ENCODE measurements around the gene PSD4.

Gene PSD4

DNA sequence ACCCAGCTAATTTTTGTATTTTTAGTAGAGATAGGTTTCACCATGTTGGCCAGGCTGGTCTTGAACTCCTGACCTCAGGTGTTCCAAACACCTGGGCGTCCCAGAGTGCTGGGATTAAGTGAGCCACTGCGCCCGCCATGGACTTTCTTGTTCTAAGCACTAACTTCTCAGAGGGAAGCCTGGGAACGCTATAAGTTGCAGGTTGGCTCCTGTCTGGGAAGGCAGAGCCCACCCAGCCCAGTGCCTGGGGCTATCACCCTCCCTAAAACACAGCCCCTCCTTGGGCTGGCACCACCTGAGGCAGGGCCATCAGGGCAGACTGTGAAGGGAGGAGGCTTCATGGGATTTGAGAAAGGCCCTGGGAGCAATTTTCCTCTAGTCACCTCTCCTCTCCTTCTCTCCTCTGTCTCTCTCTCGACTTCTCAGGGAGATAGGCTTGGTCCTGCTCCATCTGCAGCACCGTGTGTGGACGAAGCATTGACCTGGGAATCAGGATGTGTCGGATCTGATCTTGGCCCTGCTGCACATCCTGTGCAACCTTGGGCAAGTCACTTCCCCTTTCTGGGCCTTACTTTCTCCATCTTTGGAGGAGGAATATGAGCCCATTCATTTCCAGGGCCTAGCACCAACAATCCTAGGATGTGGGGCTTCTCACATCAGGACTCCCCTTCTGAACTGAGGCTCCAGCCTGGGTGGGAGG is 10.9 kb downstream of the PSD4 start:
- no peak for DNase-seq (ENCODE audit: low read depth)

DNA sequence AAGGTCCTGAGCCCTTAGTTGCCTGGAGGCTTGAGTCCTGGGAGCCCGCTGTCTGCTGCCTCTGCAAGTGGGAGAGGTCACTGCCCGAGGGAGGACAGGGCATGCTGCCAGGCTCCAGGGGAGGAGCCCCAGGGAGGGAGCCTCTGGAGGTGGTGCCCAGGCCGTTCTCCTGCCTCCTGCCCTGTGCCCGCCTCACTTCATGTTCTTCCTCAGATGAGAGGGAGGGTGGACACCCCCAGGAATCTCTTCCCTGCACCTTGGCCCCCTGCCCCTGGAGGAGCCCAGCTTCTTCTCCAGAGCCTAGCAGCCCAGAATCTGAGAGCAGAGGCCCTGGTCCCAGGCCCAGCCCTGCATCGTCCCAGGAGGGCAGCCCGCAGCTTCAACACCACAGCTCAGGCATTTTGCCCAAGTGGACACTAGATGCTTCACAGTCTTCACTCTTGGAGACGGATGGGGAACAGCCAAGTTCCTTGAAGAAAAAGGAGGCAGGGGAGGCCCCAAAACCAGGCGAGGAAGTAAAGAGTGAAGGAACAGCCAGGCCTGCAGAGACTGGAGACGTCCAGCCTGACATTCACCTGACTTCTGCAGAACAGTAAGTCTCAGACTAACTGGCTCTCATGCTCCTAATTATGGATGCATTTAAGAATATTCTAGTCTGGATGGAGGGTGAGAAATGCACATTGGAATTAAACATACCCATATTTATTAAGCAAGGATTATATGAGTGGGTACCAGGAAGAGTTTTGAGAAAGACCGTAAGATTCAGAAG is 12.1 kb downstream of the PSD4 start:
- DNase-seq (ENCODE audit: low read depth): no peak

DNA sequence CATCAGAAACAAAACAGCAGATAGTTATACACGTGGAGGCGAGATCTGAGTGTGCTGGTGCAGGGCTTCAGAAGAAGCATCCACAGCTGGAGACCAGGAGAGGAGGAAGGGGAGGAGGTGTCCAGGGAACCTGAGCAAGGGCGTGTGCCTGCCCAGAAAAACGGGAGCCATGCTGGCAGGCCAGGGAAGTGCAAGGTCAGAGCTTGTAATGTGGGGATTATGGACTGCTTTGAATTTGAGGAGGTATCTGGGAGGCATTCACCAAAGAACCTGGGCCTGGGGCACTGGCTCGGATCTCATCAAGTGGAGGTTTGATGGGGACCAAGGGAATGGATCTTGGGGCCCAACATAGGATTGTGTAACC is 12.6 kb downstream of the PSD4 start:
- DNase-seq (ENCODE audit: low read depth): no peak

DNA sequence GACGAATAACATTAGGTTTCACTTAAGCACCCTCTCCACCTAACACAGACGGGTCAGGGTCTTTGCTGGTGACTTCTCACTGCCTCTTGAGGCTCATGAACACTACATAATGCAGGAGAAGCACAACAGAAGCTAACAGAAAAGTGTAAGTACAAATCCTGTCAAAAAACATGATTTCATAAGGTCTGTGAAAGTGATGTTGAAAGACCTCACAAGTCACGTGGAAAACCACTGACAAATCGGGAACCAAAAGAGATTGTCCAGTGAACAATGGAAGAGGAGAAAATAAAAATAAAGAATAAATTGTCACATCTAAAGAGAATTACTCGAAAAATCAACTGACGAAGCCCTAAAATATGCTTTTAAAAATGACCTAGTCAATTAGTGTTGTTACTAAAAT is 14.0 kb downstream of the PSD4 start:
- DNase-seq (ENCODE audit: low read depth): no peak

DNA sequence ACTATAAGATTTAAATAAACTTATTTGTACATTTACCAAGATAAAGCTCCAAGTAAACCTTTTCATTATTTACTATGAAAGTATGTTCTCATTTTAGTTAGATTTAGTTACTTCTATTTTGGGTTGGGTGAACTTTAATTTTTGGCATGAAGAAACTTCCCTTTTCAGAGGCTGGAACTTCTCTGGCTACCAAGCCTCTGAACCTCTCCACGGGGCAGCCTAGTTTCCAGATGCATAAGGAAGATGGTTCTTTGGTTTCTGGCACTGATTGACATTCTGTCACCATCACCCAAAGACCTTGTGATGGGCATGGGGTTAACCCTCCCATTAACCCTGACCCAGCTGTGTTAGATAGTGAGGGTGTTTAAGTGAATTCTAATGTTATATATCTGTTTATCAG is 17.1 kb downstream of the PSD4 start:
- no peak for DNase-seq (ENCODE audit: low read depth)

DNA sequence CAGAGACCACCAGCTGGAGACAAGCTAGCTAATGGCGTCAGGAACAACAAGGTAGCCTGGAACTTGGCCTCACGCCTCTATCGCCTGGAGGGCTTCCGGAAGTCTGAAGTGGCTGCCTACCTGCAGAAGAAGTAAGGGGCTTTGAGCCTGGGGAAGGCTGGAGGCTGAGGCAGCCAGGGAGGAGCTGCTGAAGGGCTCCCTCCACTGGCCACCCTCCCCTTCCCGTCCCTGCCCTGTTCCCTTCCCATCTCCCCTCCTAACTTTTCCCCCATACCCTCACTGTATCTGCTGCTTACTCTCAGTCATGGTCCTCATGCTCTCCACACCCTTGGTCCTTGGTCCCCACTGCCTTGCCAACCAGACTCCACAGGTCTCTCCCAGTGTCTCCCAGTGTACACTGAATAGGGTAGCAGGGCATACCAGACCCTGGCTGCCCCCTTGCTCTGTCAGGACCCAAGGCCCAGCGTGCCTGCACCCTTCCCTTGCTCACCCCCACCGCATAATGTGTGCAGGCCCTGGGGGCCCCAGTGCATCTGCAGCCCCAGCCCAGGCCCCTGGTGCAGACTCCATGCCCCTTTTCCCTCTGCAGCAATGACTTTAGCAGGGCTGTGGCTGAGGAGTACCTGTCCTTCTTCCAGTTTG is 18.8 kb downstream of the PSD4 start:
- no peak for DNase-seq (ENCODE audit: low read depth)

DNA sequence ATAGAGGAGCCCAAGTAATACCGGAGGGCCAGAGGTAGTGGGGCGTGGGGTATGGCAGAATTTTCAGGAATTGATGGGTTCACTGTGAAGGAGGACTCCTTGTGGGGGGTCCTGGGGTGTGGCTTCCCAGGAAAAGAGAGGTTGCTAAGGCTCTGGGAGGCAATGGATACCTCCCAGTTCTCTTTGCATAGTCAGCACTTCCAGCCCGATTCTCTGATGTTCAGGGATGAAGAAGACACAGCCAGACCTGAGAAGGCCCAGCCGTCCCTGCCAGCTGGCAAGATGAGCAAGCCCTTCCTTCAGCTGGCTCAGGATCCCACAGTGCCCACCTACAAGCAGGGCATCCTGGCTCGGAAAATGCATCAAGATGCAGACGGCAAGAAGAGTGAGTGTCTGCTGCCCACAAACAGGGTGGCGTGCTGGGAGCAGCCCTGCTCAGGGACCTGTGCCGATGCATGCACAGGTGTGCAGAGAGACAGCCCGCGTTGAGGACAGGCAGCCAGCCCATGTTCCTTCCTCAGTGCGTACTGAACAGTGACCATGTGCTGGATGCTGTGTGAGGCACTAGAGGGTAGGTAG is 22.2 kb downstream of the PSD4 start:
- no peak for DNase-seq (ENCODE audit: low read depth)

DNA sequence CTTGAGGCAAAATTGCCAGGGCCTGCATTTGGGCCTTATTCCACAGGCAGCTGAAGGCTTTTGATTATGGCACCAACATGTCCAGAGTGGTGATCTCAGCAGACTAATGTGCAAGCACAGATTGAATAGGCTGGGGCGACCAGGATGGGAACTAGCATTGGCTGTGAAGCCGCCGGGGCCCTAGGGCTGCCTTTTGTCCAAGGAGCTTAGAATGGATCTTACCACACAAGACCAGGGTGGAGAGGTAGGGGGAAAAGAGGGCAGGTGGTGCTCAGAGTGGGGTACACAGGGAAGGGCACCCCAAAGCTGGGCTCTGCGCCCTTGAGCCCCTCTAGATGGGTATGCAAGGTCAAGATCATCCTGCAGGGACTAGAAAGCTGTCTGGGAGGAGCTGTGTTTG is 23.1 kb downstream of the PSD4 start:
- no peak for DNase-seq (ENCODE audit: low read depth)

DNA sequence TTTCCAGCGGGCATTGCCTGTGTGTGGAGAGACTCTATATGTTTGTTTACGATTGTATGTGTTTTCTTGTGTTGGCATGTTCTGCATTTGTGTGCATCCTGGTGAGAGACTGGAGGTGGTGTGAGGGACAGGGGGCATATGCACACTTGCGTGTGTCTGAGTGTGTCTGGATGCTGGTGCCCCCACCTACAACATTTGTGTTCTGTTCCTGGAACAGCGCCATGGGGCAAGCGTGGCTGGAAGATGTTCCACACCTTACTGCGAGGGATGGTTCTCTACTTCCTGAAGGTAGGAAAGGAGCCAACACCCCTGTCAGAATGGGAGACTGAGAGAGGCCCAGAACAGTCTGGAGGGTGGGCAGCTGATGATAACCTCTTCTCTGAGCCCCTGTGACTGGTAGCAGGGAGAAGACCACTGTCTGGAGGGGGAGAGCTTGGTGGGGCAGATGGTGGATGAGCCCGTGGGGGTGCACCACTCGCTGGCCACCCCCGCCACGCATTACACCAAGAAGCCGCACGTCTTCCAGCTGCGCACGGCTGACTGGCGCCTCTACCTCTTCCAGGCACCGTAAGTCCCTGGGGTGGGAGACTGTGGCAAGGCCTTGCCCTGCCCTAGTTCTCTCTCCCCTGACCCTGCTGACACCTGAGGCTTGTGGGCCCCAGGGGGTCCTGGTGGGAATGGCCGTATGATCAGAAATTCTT is 23.7 kb downstream of the PSD4 start:
- no peak for DNase-seq (ENCODE audit: low read depth)

DNA sequence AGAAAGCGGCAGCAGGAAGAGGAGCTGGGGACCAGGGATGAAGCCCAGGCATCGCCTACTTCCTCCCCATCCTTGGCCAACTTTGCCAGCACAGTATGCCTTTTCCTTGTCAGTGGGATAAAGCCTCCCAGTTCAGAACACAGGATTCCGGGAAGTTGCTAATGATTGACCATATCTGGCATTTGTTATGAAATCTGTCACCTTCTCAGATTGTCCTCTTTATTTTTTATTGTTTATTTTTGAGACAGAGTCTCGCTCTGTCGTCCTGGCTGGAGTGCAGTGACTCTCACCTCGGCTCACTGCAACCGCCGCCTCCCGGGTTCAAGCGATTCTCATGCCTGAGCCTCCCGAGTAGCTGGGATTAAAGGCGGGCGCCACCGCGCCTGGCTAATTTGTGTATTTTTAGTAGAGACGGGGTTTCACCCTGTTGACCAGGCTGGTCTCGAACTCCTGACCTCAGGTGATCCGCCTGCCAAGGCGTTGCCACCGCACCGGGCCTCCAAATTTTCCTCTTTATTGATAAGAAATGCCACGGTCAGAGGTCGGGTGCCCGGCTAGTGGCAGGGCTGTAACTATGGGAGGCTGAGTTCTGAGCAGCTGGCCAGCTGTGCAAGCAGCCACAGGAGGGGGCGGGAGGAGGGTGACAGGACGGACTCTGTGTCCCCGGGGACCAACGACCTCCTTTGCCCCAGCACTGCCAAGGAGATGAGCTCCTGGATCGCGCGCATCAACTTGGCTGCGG is 24.4 kb downstream of the PSD4 start:
- DNase-seq (ENCODE audit: low read depth): no peak

DNA sequence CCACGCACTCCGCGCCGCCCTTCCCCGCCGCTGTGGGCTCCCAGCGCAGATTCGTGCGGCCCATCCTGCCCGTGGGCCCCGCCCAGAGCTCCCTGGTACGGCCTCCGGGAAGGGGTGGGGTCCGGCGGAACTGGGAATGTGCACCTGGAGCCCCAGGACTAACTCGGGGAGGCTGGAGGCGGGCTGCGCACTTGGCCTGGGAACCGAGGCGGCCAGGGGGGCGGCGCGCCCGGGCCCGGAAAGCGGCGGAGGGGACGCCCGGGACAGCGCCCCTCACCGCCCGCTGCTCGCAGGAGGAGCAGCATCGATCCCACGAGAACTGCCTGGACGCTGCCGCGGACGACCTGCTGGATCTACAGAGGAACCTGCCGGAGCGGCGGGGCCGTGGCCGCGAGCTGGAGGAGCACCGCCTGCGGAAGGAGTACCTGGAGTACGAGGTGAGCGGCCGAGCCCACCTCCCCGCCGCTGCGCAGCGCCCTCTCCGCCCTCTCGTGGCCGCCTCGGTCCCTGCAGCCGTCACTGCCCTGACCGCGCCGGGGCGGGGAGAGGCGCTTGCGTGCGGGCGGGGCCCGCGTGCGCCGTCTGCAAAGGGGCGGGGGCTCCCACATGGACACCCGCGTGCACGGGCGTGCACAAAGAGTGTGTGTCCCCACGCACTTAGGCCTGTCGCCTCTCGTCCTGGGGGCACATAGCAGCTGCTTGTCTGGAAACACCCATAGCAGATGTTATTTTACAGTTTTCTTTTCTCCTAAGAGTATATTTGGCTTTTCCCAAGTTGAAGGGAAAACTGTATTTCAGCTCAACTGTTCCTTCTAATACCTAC is 25.2 kb downstream of the PSD4 start:
- peak; percentile 86 for DNase-seq (ENCODE audit: low read depth)

DNA sequence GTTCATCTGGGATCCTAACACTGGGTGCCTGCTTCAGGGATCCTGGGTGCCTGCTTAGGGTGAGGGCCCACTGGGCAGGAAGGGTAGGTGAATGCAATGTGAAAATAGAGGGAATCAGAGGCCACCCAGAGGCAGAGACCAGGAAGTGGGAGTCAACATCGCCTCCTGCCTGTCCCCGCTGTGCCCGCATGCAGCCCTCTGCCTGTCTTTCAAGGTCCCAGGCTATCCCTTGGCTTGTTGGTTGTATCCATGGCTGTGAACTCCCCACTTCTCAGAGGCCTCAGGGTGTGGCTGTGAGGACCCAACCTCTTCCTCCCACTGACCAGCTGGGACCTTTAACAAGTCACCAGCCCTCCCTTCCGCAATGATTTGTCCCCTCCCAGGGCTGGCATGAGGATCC is 26.5 kb downstream of the PSD4 start:
- no peak for DNase-seq (ENCODE audit: low read depth)

DNA sequence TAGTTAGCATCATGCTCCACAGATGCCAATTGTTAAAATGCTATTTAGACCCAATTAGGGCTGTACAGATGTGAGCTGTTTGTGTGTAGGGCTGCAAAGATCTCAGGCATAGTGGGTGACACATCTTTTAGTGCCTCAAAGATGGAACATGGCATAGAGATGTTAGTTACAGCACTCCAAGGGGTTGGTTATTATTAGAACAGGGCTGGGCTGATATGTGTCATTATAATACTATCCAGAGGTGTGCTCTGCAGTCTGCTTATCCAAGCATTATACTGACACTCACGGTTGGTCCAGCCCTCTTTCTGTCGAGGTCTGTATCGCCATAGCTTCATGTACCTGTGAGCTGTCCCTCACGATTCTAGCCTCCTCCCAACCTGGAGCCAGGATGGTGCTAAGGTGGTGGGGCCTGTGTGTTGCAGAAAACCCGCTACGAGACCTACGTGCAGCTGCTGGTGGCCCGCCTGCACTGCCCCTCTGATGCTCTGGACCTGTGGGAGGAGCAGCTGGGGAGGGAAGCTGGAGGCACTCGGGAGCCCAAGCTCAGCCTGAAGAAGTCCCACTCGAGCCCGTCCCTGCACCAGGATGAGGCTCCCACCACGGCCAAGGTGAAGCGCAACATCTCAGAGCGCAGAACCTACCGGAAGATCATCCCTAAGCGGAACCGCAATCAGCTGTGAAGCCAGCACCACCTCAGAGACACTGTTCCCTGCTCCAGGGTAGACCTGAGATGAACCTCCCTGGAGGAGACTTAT is 27.1 kb downstream of the PSD4 start:
- no peak for DNase-seq (ENCODE audit: low read depth)

DNA sequence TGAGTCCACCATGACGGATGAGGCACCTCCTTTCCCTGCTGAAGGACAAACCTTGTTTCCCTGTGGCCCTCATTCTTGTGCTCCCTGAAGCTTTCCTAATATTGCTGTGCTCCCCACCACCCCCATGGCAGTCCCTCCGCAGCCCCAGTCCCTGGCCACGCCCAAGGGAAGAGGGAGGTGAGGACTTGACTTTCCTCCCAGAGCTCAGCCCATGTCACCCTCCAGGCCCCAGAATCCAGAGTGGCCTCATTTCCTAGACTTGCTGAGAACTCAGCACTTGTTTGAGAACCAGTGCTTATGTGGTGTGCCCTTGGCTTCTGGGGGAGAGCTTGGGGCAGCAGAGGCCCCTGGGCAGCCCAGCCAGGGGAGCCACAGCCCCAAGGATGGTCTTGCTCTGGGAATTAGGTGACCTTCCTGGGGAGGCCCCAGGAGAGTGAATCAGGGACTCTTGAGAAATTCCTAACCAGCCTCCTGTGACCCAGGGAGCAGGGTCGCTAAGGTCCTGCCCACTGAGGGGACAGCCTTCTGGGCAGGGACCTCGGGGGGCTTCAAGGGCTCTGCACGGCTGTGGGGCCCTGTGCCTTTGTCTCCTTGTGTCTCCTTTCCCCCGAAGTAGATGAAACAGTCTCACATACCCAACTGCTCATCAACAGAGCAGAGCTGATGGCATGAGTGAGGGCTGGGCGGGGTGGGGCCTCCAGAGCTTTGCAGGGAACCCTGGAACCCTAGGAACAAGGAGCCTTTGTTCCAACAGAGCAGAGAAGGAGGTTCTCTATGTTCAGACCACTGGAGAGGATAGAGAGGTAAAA is 27.9 kb downstream of the PSD4 start:
- no peak for DNase-seq (ENCODE audit: low read depth)

DNA sequence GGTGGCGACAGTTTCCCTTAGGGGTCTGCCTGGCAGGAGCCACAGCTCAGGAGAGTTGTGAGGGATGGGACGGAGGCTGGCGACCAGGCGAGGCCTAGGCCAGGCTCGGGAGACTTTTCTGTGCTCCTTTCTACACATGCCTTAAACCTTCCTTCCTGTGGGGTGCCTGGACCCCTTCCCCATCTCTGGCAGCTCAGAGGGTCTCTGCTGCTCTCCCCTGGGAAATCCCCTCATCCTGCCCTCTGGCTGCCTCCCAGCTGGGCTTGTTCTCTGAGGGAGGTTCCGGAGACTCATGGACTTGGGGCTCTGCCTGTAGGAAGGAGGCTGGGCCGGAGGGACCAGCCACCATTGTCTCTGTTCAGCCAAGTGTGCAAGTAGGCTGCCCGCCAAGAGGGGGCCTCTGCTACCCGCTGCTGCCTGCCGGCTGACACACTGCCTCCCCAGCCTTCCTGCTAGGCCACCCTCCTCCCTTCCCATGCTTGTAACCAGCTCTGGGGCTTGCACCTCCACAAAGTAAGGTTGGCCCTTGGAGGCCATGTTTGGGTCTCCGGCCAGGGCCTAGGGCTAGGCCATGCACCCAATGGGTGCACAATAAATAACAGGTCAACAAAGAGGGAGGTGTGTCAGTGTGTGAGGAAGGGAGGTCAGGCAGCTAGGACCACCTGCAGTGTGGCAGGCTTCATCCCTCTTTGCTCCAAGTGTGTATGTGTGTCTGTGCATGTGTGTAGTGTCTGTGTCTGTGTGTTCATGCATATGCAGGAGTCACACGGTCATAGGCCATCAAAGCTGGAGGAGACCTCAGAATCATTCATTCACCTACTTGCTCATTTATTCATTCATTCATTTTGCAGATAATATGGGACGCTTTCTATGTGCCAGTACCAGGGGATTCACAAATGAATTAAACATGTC is 28.8 kb downstream of the PSD4 start:
- no peak for DNase-seq (ENCODE audit: low read depth)

DNA sequence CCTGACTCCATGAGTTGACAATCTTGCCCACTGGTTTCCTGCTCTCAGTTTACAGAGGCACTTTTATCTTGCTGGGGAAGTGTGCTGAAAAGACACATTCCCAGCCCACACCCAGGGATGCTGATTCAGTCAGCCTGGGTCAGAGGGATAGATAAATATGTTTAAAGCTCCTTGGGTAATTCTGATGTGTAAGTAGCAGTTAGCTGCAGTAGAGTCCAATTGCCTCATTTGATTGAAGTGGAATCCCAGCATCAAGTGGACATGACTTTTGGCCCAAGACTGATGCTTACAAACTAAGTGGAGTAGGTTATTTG is 29.4 kb downstream of the PSD4 start:
- DNase-seq (ENCODE audit: low read depth): no peak

DNA sequence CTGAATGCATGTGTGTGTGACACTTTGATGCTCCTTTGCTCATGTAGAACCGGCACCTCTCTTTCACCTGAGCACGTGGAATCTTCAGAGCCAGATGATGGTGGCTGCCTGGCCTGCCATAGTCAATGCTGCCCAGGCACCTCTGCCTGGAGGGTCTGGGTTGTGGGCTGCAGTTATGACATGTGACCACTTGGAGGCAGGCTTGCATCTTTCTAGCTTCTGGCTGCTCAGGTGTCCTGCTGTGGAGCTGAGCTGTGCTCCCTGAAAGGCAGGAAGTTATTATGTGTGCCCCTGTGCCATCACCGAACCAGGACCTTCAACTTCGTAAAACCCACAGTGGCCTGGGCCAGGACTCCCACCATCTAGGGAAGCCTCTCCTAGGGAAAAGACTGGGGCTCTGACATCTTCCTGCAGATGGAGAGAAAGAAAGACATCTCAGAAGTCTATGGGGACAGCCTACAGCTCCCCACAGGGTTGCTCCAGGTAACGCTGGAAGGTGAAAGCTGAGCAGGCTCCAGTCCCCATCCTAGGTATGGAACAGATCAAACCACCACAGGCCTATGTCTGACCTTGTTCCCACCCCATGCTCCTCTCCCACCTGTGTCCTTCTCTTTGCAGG is 30.2 kb downstream of the PSD4 start:
- peak; percentile 61 for DNase-seq (ENCODE audit: low read depth)

DNA sequence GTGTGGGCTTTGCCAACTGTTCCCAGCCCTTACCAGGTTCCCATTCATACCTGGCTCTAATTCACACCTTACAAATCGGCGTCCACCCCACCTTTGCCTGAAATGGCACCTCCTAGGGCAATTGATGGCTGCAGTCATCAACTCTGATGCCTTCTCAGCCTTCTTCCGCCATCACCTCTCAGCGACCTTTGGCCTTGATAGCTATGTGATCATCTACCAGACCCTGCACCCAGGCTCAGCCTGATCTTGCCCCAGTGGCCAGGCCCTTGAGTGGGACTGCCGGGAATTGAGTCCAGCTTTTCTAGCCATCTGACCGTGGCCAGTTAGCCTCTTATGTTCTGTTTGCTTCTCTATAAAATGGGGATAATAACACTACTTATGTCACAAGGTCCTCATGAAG is 32.5 kb downstream of the PSD4 start:
- no peak for DNase-seq (ENCODE audit: low read depth)
